Pulmonary artery endothelial cell (primary cell): ENCODE measurements around the gene GAK. TPM values are rescaled to one million over a fixed set of nuclear protein-coding genes. Genes with fewer than 3 reads are reported as not detected.

Experiments used
- DNase-seq: peaks from one replicate; pipeline ENCODE4 v3.0.0-alpha.2; 2011; ENCODE audit warnings: low read depth, low spot score
- total RNA-seq: library from RNA; depleted of rRNA; stranded (reverse); fragments of >200 nt; gene quantifications from 2 replicates; pipeline ENCODE4 v1.2.3, GENCODE V29; 2014

Gene GAK
- total RNA-seq, 1 donor from 2014 or later: 64.6 TPM

DNA sequence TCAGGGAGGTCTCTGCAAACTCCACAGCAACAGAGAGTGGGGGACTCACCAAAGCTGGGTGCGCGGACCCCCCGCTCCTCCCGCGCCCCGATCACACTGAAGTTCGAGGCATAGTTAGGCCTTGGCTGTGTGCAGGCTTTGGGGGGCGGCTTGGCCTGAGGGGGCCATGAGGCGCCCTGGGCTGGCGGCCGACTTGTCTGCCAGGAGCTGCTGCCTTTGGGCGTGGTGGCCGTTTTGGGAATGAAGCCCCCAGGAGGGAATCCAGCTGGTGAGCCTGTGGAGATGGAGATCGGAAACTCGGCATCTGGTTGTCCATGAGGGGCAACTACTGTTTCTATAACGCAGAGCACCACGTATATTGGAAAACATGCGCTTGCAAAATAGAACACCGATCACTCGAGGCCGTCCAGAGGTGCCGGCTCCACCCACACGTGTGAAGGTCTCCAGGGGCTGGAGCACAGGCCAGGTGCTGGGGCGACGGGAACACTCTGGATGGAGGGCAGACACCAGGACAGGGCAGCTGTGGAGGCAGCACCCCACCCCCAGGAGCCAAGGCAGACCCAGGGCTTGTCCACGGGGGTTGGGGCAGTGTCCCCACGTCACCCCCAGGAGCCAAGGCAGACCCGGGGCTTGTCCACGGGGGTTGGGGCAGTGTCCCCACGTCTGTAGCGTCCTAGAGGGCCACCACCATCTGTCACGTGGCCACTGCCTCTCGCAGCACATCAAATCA is 80.2 kb downstream of the GAK start:
- DNase-seq: no peak

DNA sequence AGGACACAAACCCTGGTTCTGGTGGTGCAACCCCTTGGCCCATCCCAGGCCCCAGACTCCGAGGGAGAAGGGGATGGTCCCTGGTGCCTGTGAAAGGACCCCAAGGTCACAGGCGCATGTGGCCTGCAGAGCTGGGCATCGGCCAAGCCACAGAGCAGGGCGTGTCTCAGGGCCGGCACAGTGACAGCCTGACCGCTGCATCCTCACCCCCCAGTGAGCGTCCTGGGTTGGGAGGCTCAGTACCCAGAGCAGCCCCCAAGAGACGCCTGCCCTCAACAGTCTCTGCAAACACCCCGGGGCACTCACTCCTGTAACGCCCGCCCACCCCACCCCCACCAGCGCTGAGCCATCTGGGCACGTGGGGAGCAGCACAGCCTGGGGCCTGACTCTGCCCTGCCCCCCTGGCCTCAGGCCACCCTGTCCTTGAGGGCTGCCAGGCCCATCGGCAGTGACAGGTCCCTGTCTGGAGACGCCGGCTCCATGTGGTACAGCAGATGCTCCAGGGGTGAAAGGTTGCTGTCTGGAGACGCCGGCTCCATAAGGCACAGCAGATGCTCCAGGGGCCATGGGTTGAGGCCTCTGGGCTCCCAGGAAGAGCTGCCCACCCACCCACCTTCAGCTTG is 81.7 kb downstream of the GAK start:
- no peak for DNase-seq

DNA sequence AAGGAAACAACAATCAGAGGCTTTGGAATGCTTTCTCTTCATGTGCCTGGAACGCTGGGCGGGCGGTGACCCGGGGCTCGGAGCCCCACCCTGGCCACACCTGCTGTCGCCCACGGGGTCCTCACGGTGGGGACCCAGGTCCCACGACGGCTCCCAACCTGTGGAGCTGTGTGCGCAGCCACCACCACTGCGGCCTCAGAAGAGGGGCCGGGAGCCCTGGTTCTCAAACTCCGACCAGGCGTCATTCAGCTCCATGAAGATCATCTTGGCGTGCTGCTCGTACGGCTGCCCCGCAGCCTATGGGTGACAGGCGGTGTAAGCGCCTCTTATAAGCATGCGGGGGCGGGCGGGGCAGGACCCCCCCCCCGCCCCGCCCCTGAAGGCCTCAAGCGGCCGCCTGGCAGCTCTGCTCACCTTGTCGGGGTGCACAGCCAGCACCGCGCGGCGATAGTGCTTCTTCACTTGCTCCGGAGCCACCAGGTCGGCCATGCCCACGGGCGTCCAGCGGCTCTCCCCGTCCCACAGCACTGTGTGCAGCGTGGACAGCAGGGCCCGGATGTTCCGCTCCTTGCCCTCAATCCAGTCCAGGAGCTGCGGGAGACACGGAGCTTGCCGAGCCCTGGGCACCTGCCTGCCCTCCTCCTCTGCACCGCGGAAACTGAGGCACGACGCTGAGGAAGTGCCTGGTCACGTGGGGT is 82.5 kb downstream of the GAK start:
- no peak for DNase-seq

- no peak for DNase-seq
Observed at GRCh38 chr4:848803-849477, 83.2 kb downstream of the GAK start.

DNA sequence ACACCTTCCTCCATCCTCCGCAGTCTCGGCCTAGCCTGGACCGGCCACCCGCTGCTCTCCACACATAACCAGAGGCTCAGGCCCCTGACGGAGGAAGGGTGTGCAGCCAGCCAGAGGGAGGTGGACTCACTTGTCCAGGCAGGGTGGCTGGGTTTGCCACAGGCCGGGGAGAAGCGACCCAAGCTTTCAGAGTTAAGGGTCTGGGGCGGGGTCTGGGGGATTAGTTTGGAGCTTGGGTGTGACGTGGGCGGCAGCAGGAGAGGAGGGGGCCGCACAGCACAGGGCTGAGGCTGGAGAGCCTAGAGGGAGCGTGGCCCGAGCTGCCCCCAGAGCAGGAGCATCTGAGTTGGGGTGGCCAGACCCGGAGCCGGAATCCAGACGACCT is 83.8 kb downstream of the GAK start:
- DNase-seq: no peak

DNA sequence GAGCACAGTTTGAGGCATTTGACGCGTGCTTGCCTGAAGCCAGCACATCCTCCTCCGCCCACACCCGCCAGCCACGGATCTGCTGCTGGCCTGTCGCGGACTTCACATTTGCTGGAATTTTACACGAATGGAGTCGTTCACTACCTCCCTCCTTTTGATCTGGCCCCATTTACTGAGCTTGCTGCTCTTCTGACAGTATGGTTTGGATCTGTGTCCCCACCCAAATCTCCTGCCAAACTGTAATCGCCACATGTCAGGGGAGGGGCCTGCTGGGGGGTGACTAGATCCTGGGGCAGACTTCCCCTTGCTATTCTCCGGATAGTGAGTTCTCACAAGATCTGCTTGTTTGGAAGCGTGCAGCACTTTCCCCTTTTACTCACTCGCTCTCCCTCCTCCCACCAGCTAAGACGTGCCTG is 86.3 kb downstream of the GAK start:
- DNase-seq: no peak

DNA sequence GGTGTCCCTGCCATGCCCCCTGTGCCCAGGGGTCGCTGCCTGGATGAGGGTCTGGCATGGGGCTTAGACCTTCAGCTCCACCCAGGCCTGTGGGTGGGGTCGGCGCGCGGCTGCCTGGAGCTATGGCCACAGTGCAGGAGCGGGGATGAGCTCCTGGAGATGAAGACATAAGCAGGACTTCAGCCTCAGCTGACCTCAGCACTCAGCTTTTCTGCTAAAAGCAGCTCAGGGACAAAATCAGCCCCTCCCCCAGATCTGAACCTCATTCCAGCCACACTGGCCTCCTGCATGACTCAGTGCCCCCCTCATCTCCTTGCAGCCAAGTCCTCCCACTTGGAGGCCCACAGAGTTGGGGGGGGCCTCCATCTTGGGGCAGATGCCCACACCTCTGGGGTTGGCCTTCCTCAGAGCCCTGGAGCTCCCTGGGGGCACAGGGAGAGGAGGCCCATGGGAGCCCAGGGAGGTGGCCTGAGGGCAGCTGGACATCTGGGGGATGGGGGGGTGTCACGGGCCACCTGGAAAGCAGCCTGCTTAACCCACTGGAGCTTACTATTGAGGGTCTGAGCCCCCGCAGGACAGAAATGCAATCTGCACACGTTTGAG is 86.8 kb downstream of the GAK start:
- no peak for DNase-seq

- no peak for DNase-seq
Observed at GRCh38 chr4:844752-845232, 87.3 kb downstream of the GAK start.

GRCh38 chr4:839675-840443 is 92.3 kb downstream of the GAK start:
- no peak for DNase-seq

- no peak for DNase-seq
Observed at GRCh38 chr4:837772-838171, 94.3 kb downstream of the GAK start.

DNA sequence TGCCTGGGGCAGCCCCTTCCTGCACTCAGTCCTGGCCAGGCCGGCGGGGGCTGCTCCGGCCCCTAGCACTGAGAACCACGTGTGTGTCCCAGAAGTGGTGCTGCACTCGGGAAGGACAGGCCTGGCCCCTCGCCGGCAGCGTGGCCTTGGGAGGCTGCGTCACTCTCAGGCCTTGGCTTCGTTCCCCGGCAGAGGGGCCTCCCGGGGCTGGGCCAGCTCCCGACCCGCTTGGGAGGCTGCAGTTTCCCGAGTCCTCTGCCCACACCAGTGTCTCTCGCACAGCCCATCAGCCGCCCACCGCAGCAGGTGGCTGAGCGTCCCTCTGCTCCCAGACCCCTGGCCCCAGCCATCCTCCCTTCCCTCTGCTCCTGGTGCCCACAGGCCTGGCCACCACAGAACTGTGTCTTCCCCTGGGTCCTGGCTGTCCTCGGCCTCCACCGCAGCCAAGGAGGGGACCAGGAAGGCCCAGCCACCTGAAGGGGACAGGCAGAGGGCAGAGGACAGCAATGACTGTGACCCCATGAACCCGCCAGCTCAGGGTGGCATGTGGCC is 95.3 kb downstream of the GAK start:
- no peak for DNase-seq

GRCh38 chr4:836003-836511 is 96.1 kb downstream of the GAK start:
- DNase-seq: no peak

GRCh38 chr4:835148-836002 is 96.7 kb downstream of the GAK start:
- no peak for DNase-seq

- DNase-seq: no peak
Observed at GRCh38 chr4:834368-835147, 97.6 kb downstream of the GAK start.

DNA sequence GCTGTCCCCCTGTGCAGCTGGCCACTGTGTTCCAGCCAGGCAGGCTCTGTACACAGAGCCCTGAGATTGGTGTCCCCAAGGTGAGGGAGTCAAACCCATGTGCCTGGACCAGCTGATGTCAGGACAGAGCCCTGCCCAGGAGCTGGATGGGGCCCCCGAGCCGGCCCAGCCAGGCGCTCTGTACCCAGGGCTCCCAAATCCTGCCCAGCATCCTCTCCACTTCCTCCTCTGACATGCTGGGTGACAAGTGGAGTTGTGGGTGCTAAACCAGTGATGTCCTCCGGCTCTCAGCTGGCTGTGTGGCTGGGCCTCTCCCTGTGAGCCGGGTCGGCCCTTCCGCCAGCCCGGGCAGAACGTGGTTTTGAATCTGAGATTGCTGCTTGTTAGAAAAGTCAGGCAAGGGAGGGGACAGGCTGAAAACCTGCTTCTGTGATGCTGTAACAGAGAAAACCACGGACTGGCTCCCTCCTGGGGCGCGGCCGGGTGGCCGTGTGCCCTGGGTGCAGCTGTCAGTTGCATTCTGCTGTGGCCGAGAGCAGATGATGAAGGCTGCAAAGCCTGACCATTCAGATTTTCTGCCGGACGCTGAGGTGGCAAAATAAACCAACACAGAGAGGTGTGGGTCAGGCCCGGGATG is 98.3 kb downstream of the GAK start:
- DNase-seq: no peak

DNA sequence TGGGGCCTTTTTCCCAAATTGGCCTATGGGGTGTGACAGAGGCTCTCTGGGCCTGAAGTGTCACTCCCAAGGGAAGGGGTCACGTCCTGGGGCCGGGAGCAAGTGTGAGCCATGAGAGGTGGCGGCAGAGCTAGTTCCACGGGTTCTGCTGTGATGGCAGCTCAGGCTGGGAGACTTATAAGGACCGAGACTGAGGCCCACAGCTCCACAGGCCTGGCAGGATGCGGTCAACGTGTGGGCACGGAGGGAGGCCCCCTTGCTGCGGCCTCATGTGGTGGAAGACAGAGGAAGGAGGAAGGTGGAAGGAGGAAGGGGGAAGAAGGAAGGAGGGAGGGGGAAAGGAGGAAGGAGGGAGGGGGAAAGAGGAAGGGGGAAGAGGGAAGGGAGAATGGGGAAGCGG is 99.0 kb downstream of the GAK start:
- DNase-seq: no peak

GRCh38 chr4:832536-832935 is 99.6 kb downstream of the GAK start:
- no peak for DNase-seq

GRCh38 chr4:832108-832507 is 100.0 kb downstream of the GAK start:
- no peak for DNase-seq
